RPMI8226 (cell line): ENCODE measurements around the gene JPT2.
"Not testable (repeated sequence)": the region's sequence is repeated elsewhere in the genome, so short reads cannot be mapped to it uniquely, and the experiment has no call there.

Experiments
- DNase-seq: peaks from one replicate; pipeline ENCODE4 v3.0.0-alpha.2; 2015

The JPT2 gene

GRCh38 chr16:1710811-1711507, 32.9 kb downstream of the JPT2 start:
- DNase-seq = no peak

DNA sequence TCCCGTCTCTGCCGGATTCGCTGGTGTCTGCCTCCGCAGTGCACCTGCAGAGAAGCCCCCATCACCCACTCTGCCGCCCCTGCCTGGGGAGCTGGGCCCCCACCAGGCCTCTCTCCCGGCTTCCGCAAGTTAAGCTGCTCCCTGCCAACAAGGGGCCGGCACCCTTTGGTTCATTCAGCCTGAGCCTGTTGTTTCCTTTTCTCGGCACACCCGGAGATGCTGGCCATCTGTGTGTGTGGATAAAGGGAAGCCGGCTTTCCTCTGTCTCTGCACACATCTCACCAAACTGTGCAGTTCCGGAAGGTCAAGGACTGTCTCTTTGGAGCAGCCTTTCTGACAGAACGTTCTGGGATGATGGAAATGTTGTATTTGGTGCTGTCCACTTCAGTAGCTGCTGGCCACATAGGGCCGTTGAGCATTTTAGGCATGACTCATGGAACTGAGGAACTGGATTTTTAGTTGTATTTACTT, 34.7 kb downstream of the JPT2 start:
- DNase-seq = no peak

DNA sequence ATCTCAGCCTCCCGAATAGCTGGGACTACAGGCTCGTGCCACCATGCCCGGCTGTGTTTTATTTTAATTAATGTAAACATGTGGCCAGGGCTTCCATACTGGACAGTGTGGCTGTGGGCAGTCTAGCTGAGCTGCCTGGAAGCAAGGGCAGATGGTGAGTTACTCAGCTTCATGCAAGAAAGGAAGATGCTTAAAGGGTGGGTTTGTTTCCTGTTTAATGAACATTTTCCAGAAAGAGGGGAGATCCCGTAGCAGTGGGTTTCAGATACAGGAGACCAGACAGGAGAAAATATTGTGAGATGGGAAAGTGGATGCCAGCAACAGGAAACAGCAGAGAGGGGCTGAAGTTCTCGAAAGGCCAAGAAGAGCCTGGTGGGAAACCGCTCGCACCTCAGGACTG, 35.3 kb downstream of the JPT2 start:
- DNase-seq = no peak

- no peak for DNase-seq
These were observed 35.9 kb downstream of the JPT2 start for GRCh38 chr16:1713933-1714332.

DNA sequence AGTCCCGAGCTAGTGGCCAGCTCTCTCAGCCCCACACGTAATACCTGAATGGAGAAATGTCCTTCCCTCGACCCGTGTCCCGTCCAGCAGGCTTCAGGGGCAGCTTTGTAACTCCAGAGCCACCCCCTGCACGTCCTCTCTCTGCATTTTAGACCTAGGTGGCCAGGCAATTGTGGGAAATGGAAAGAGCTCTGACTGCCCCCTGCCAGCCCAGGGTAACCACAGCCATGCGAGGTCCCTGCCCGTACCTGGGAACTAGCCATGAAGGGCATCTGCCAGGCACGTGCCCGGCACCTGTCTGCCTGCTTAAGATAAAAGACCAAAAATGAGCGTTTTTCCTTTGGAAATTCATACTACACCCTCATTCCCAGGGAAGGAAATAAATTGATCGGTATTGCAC, 37.1 kb downstream of the JPT2 start:
- no peak for DNase-seq

GRCh38 chr16:1718236-1718635, 40.2 kb downstream of the JPT2 start:
- not testable (repeated sequence) for DNase-seq

DNA sequence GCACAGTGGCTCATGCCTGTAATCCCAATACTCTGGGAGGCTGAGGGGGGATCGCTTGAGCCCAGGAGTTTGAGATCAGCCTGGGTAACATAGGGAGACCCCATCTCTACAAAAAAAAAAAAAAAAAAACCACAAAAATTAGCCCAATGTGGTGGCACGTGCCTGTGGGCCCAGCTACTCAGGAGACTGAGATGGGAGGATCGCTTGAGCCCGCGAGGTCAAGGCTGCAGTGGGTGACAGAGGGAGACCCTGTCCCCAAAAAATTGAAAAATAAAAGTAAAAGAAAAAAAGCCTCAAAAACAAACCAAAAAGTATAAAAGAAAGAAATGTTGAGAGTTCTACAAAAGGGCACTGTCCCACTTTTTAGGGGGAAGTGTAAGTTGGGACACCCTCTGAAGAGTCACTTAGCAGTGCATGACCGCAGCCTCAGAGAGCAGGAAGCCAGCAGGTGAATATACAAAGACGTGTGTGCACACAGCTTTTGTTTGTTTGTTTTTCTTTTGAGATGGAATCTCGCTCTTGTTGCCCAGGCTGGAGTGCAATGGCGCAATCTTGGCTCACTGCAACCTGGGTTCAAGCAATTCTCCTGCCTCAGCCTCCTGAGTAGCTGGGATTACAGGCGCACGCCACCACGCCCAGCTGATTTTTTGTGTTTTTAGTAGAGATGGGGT, 41.6 kb downstream of the JPT2 start:
- not testable (repeated sequence) for DNase-seq

- no peak for DNase-seq
These were observed 43.3 kb downstream of the JPT2 start for GRCh38 chr16:1721372-1721771.

DNA sequence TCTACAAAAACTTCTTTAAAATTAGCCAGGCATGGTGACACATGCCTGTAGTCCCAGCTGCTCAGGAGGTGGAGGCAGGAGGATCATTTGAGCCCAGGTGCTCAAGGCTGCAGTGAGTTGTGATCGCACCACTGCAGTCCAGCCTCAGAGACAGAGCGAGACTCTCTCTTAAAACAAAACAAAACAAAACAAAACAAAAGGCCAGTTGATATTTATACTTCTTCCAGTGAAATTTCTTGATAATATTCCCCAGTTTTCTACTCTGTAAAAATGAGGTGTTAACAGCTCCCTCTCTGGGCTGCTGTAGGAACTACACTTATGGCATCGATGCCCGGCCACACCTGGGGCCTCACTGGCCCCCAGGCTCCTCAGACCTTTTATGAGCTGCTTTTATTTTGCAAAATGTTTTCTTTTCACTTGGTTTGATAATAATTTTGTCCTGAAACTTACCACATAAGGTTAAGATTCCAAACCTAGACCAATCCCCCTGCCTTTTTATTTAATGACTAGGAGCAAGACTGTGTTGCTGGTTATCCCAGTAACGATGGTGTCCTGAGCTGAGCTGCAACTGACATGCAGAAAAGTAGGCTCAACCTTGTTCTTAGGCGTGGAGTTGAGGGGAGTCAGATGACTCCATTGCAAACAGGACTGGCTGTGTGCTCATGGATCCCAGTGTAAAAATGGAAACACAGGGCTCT, 45.5 kb downstream of the JPT2 start:
- DNase-seq = peak; percentile 51

DNA sequence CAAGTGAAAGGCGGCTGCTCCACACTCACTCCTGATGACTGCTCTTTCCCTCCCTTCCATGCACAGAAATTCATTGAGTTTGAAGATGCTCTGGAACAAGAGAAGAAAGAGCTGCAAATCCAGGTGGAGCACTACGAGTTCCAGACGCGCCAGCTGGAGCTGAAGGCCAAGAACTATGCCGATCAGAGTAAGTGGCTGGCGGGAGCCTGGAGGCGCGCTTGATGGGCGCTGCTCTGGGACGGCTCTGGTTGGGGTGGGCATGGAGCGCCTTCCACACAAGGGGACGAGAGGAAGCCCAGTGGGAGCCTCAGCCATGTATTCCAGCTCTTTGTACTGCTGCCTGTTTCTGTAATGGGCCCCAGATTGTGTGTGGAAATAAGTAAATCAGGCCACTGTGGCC, 46.4 kb downstream of the JPT2 start:
- DNase-seq = no peak

DNA sequence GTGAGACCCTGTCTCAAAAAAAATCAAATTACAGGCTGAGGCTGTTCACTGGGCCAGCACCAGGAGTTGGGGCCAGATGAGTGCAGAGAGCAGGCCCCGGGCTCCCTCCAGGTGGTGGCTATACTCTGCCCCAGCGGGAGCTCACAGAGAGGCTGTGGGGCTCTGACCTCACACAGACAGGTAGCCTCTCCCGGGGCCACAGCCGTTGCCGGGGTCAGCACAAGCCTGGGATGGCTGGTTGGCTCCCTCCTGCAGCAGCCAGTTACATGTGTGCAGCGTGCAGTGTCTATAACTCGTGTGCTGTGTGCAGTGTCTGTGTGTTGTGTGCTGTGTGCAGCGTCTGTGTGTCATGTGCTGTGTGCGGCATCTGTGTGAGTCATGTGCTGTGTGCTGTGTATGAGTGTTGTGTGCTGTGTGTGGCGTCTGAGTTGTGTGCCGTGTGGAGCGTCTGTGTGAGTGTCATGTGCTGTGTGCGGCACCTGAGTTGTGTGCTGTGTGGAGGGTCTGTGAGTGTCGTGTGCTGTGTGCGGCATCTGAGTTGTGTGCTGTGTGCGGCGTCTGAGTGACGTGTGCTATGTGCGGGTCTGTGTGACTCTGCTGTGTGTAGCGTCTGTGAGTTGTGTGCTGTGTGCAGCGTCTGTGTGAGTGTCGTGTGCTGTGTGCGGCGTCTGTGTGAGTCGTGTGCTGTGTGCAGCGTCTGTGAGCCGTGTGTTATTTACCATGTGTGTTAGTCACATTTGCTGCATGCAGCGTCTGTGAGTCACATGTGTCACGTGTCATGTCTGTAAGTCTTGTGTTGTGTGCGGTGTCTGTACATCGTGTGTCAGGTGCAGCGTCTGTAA, 48.8 kb downstream of the JPT2 start:
- no peak for DNase-seq

DNA sequence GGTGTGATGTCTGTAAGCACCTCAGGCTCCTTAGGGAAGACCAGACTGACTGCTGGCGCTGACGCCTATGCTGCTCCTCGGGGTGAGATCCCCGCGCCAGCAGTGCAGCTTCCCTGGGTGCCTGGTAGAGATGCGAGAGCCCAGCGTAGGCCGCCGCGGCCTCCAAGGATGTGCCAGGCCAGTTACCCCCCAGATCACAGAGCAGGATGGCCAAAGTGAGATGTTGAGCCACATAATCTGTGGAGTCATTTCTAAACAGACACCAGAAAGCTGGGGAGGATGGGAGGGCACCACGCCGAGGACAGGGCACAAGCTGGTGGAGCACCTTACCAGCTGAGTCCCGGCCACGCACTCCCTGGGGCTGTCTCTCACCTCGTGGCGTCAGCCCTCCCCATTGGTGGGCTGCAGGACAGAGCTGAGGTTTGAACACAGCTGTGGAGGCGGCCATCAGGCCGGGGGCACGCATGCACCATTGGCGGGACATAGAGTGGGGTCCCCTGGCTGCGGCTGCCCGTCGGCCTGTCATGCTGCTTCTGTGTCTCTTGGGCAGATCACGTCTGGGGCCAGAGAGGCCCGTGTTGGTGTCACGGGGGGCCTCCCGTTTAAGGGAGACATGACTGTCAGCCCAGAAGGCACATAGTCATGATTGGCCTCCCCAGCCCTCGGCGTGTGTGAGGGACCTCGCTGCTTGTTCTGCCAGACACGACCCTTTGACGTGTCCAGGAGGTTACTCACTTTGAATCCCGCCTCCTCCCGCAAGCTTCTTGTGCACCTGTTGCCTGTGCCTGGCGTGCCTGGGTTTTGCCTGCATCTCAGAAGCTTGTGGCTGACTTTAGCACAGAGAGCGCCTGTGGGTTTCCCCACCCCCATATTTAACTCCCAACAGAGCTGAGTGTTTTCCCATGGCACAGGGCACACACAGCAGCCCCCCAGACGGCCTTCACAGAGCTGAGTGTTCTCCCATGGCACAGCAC, 49.9 kb downstream of the JPT2 start:
- DNase-seq = no peak

DNA sequence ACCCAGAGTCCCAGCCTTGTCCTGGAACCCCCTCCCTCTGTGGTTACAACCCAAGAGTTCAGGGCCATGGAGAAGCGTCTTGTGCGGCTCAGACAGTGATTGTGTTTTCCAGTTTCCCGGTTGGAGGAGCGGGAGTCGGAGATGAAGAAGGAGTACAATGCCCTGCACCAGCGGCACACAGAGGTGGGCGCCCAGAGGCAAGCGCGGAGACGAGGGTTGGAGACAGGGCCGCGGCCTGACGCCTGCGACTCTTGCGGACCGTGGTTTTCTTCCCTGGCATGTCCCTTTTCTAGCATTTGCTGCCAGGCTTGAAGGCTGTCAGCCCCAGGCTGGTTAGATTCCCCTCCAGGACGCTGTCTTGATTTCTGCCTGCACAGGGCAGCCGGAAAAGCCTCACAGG, 50.9 kb downstream of the JPT2 start:
- DNase-seq = no peak

- DNase-seq = no peak
These were observed 51.4 kb downstream of the JPT2 start for GRCh38 chr16:1729445-1729844.

- DNase-seq = no peak
These were observed 53.0 kb downstream of the JPT2 start for GRCh38 chr16:1731073-1731472.

DNA sequence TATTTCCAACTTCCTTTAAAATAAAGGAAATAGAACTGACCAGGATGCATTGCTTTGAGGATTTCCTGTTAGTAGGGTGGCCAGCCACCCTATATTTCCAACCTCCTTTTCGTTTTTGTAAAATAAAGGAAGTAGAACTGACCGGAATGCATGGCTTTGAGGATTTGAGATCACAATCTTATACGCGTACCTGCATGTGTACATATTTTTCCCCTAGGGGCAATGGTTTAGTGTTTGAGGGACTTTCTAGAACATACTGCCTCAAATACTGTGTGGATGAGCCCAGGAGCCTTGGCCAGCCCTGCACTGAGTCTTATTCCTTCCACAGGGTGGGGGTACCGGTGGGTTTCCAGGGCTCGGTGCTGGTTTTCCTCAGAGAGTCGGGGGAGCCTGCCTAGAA, 53.5 kb downstream of the JPT2 start:
- no peak for DNase-seq

DNA sequence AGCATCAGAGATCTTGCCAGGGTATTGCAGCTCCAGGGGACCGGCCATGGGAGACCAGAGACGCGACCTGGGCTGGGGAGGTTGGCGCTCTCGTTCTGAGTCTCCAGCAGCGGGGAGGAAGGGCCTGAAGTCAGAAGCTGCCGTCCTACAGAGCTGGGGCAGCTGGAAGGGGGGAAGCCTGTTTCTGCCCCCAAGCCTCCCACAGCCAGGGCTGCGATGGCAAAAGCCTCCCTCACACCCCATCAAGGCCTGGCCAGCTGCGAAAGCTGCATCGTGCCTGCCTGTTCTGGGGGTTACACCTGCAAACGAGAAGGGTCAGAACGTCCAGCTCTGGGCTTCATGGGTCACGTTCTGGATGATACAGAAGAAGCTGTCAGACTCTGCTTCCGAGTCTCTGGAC, 54.0 kb downstream of the JPT2 start:
- no peak for DNase-seq

GRCh38 chr16:1732551-1732987, 54.5 kb downstream of the JPT2 start:
- DNase-seq = not testable (repeated sequence)

- DNase-seq = no peak
These were observed 56.0 kb downstream of the JPT2 start for GRCh38 chr16:1734123-1734522.

DNA sequence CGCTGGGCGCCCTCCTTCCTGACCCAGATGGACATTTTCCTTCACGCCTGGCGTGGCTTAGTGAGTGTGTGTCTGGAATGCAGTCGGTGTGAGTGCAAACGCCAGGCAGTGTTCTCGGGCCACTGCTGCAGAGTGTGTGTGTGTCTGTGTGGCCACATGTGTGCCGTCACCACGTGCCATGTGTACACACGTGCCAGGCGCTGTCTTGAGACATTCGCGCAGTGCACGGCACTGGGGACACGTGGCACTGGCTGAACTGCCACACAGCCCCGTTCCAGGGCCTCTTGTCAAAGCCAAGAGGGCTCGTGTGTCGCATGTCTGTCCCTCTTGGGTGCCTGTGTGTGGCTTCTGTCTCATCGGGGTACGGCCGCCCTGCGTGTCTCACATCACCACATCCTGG, 56.7 kb downstream of the JPT2 start:
- no peak for DNase-seq

DNA sequence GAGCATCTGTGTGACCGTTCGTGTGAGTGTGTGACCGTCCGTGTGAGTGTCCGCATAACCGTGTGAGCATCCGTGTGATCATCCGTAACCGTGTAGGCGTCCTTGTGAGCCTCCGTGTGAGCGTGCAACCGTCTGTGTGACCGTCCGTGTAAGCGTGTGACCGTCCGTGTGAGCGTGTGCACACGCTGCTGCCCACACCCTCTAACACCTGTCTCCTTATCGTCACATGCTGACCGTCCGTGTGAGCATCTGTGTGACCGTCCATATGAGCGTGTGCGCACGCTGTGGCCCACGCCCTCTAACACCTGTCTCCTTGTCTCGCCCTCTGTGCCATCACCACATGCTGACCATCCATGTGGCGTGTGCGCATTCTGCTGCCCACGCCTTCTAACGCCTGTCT, 62.2 kb downstream of the JPT2 start:
- DNase-seq = no peak
